GM12875 (cell line): Measurements from ENCODE around the gene EDDM3A.
"Not testable (repeated sequence)": the region's sequence is repeated elsewhere in the genome, so short reads cannot be mapped to it uniquely, and the experiment has no call there.

Experiments
- H3K4me3 ChIP-seq: one replicate; pipeline ENCODE4 v1.5.1; 2011; ENCODE audit warnings: low read depth, low read length, control low read depth
- CTCF ChIP-seq: IDR thresholded peaks from 2 replicates; pipeline ENCODE4 v1.5.1; 2011; ENCODE audit warnings: low read depth, mild to moderate bottlenecking, control low read depth, inconsistent platforms, low read length, moderate library complexity, borderline replicate concordance; ENCODE audit not compliant: insufficient read depth

Gene EDDM3A

GRCh38 chr14:20751963-20752562 is 6.4 kb downstream of the EDDM3A start:
- TF ChIP-seq CTCF = no peak
- no peak overlapping the region for H3K4me3 ChIP-seq

- TF ChIP-seq CTCF = no peak
- no peak overlapping the region for H3K4me3 ChIP-seq
Measured at GRCh38 chr14:20754308-20754707, 8.6 kb downstream of the EDDM3A start.

GRCh38 chr14:20755037-20755436 is 9.3 kb downstream of the EDDM3A start:
- no peak for TF ChIP-seq CTCF
- no peak overlapping the region for H3K4me3 ChIP-seq

- no peak overlapping the region for H3K4me3 ChIP-seq
- peak; percentile 52; the same call in 1 of the 2 replicates for TF ChIP-seq CTCF
Measured at GRCh38 chr14:20757965-20758364, 12.3 kb downstream of the EDDM3A start.

GRCh38 chr14:20759465-20759864 is 13.8 kb downstream of the EDDM3A start:
- H3K4me3 ChIP-seq = not testable (repeated sequence)

GRCh38 chr14:20760950-20761349 is 15.3 kb downstream of the EDDM3A start:
- no peak for TF ChIP-seq CTCF
- no peak overlapping the region for H3K4me3 ChIP-seq

GRCh38 chr14:20768593-20768892 is 22.9 kb downstream of the EDDM3A start:
- no peak for TF ChIP-seq CTCF
- H3K4me3 ChIP-seq = no peak overlapping the region

GRCh38 chr14:20769421-20769820 is 23.7 kb downstream of the EDDM3A start:
- H3K4me3 ChIP-seq = no peak overlapping the region
- TF ChIP-seq CTCF = no peak
